K562 (cell line): ENCODE data around the gene ERF.

ENCODE experiments used
- CBX8 ChIP-seq: fragments of 200-600 bp; sonication (generic); IDR thresholded peaks from 2 replicates; pipeline ENCODE4 v1.6.1; 2012; ENCODE audit warnings: borderline replicate concordance, mixed run types, low read depth, mild to moderate bottlenecking, moderate library complexity, mixed read lengths, low read length, control low read depth, inconsistent platforms; ENCODE audit not compliant: poor library complexity, severe bottlenecking; ENCODE audit errors: extremely low read depth
- EGR1 ChIP-seq: fragments of 450-650 bp; conservative IDR thresholded peaks from 2 replicates; pipeline ENCODE4 v1.6.1; 2017; ENCODE audit warnings: mild to moderate bottlenecking
- GABPB1 ChIP-seq: sonication (generic); formaldehyde crosslinking; IDR thresholded peaks from 2 replicates; pipeline ENCODE4 v1.8.0; 2022; ENCODE audit warnings: mild to moderate bottlenecking, missing genetic modification reagents
- NCOA1 ChIP-seq: fragments of 450-650 bp; IDR thresholded peaks from 2 replicates; pipeline ENCODE4 v1.6.1; 2016; ENCODE audit warnings: low read depth
- PATZ1 ChIP-seq: fragments of 250-450 bp; sonication (Bioruptor Pico); IDR thresholded peaks from 2 replicates; pipeline ENCODE4 v1.5.0; 2020; ENCODE audit warnings: mild to moderate bottlenecking, borderline replicate concordance
- USF2 ChIP-seq: sonication (generic); formaldehyde crosslinking; IDR thresholded peaks from 2 replicates; pipeline ENCODE4 v1.5.0; 2020; ENCODE audit warnings: missing genetic modification reagents
- ZNF174 ChIP-seq: fragments of 250-450 bp; sonication (Bioruptor Pico); IDR thresholded peaks from 2 replicates; pipeline ENCODE4 v1.4.0; 2020; ENCODE audit warnings: mild to moderate bottlenecking
- ZNF354B ChIP-seq: fragments of 250-450 bp; sonication (Bioruptor Pico); IDR thresholded peaks from 2 replicates; pipeline ENCODE4 v1.4.0; 2020
- ZNF639 ChIP-seq, 2 experiments: fragments of 200-800 bp in 1 of 2; sonication (Bioruptor generic) in 1 of 2; sonication (generic) in 1 of 2; formaldehyde crosslinking in 1 of 2; IDR thresholded peaks in 1 of 2; conservative IDR thresholded peaks in 1 of 2; 2 replicates each; pipeline versions ENCODE4 v1.5.0 to v1.6.1; 2016 to 2020; ENCODE audit warnings: missing compliant biosample characterization in 1 of 2, missing genetic modification characterization in 1 of 2, missing genetic modification reagents in 1 of 2
- TF ChIP-seq, protein P1 (sequence below): fragments of 450-650 bp; IDR thresholded peaks from 2 replicates; pipeline ENCODE4 v1.6.1; 2018; ENCODE audit not compliant: partially characterized antibody
- TF ChIP-seq, protein P2 (sequence below): sonication (generic); formaldehyde crosslinking; IDR thresholded peaks from 2 replicates; pipeline ENCODE4 v1.8.1; 2023; ENCODE audit warnings: mild to moderate bottlenecking, missing genetic modification reagents
- TF ChIP-seq, protein P3 (sequence below), 2 experiments: fragments of 450-650 bp in 1 of 2; sonication (generic) in 1 of 2; formaldehyde crosslinking in 1 of 2; IDR thresholded peaks in 1 of 2; conservative IDR thresholded peaks in 1 of 2; 2 replicates each; pipeline versions ENCODE4 v1.6.1 to v1.8.1; 2016 to 2023; ENCODE audit warnings: mild to moderate bottlenecking in 2 of 2, moderate library complexity in 2 of 2, inconsistent platforms in 1 of 2, missing genetic modification reagents in 1 of 2
- TF ChIP-seq, protein P4 (sequence below), 3 experiments: IDR thresholded peaks in 2 of 3; conservative IDR thresholded peaks in 1 of 3; 2 replicates each; pipeline ENCODE4 v1.5.1; 2011 to 2012; ENCODE audit warnings: low read length in 3 of 3, mild to moderate bottlenecking in 3 of 3, control low read depth in 2 of 3, improper control_type of control experiment in 1 of 3, inconsistent platforms in 1 of 3, low read depth in 1 of 3, mixed read lengths in 1 of 3, moderate library complexity in 1 of 3; ENCODE audit not compliant: insufficient read depth in 2 of 3

DNA sequence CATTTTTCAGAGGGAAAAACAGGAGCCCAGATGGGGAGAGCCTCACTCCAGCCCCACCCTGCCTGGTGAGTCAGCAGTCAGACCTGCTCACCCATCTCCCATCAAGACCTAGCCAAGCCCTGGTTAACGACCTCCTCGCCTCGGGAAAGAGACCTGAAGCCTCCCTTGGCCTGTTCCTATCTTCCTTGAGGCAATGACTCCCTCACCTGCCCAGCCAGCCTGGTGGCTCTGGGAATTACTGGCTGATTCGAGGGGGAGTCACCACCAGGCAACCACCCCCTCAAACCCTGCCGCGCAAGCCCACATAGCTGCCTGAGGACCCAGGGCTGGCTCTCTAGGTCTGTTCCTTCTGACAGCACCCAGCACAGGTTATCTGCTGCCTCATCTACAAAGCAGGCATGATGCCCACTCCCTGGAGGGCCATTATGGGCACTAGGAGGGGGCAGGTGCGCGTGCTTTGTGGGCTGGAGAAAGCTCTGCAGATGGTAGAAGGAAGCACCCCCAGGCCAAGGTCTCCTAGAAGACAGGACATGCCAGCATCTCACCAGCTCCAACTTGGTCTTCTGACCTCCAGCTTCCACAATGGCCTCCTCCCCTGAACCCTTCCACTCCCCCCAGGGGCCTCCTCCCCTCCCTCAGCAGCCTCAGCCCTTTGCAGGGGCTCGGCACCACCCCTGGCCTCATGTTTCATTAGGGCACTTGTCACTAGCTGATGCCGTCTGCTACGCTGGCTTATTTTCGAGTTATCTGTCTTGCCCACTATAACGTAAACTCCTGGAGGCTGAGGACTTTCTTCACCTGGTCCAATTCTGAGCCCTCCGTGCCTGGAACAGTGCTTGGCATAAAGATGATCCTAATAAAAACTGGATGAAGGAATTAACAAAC, 47.8 kb downstream of the ERF start:
- TF ChIP-seq ZNF639 (CRISPR knock-in tag; conservative IDR thresholded peaks at IDR 0.05 in 1 of 2, IDR thresholded peaks at IDR 0.05 in 1 of 2): no peak
- no peak for TF ChIP-seq ZNF174 (CRISPR knock-in tag)
- TF ChIP-seq, protein P1, sequence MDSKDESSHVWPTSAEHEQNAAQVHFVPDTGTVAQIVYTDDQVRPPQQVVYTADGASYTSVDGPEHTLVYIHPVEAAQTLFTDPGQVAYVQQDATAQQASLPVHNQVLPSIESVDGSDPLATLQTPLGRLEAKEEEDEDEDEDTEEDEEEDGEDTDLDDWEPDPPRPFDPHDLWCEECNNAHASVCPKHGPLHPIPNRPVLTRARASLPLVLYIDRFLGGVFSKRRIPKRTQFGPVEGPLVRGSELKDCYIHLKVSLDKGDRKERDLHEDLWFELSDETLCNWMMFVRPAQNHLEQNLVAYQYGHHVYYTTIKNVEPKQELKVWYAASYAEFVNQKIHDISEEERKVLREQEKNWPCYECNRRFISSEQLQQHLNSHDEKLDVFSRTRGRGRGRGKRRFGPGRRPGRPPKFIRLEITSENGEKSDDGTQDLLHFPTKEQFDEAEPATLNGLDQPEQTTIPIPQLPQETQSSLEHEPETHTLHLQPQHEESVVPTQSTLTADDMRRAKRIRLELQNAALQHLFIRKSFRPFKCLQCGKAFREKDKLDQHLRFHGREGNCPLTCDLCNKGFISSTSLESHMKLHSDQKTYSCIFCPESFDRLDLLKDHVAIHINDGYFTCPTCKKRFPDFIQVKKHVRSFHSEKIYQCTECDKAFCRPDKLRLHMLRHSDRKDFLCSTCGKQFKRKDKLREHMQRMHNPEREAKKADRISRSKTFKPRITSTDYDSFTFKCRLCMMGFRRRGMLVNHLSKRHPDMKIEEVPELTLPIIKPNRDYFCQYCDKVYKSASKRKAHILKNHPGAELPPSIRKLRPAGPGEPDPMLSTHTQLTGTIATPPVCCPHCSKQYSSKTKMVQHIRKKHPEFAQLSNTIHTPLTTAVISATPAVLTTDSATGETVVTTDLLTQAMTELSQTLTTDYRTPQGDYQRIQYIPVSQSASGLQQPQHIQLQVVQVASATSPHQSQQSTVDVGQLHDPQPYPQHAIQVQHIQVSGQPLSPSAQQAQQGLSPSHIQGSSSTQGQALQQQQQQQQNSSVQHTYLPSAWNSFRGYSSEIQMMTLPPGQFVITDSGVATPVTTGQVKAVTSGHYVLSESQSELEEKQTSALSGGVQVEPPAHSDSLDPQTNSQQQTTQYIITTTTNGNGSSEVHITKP: no peak
- no peak for TF ChIP-seq CBX8
- TF ChIP-seq ZNF354B (CRISPR knock-in tag): no peak
- no peak for TF ChIP-seq GABPB1
- TF ChIP-seq, protein P2, sequence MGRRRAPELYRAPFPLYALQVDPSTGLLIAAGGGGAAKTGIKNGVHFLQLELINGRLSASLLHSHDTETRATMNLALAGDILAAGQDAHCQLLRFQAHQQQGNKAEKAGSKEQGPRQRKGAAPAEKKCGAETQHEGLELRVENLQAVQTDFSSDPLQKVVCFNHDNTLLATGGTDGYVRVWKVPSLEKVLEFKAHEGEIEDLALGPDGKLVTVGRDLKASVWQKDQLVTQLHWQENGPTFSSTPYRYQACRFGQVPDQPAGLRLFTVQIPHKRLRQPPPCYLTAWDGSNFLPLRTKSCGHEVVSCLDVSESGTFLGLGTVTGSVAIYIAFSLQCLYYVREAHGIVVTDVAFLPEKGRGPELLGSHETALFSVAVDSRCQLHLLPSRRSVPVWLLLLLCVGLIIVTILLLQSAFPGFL: no peak
- TF ChIP-seq USF2 (CRISPR knock-in tag): no peak
- TF ChIP-seq, protein P3, sequence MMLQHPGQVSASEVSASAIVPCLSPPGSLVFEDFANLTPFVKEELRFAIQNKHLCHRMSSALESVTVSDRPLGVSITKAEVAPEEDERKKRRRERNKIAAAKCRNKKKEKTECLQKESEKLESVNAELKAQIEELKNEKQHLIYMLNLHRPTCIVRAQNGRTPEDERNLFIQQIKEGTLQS (IDR thresholded peaks at IDR 0.05): peak; percentile 72
- TF ChIP-seq, protein P3 (CRISPR knock-in tag; conservative IDR thresholded peaks at IDR 0.05): no peak
- TF ChIP-seq PATZ1 (CRISPR knock-in tag): no peak
- TF ChIP-seq, protein P4, sequence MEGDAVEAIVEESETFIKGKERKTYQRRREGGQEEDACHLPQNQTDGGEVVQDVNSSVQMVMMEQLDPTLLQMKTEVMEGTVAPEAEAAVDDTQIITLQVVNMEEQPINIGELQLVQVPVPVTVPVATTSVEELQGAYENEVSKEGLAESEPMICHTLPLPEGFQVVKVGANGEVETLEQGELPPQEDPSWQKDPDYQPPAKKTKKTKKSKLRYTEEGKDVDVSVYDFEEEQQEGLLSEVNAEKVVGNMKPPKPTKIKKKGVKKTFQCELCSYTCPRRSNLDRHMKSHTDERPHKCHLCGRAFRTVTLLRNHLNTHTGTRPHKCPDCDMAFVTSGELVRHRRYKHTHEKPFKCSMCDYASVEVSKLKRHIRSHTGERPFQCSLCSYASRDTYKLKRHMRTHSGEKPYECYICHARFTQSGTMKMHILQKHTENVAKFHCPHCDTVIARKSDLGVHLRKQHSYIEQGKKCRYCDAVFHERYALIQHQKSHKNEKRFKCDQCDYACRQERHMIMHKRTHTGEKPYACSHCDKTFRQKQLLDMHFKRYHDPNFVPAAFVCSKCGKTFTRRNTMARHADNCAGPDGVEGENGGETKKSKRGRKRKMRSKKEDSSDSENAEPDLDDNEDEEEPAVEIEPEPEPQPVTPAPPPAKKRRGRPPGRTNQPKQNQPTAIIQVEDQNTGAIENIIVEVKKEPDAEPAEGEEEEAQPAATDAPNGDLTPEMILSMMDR (IDR thresholded peaks at IDR 0.05 in 2 of 3, conservative IDR thresholded peaks at IDR 0.05 in 1 of 3; ENCODE audit: insufficient read depth in 2 of 3, low read depth in 1 of 3, low read length in 3 of 3): no peak
- peak; percentile 53 for TF ChIP-seq EGR1
- no peak for TF ChIP-seq NCOA1
